Lower lobe of right lung (tissue), 2 donors: ENCODE measurements around the gene ZNF384. TPM values are rescaled to one million over a fixed set of nuclear protein-coding genes. Genes with fewer than 3 reads are reported as not detected.

Source experiments
- ATAC-seq, 2 donors: fragments of 200-7000 bp; cut with Tn5 transposase; one replicate each; pipeline ENCODE4 v1.9.1; 2020 to 2022; ENCODE audit warnings: mild to moderate bottlenecking in 2 of 2, moderate library complexity in 2 of 2
- DNase-seq: peaks from one replicate; pipeline ENCODE4 v3.0.0-alpha.2; 2020
- H3K27ac ChIP-seq: fragments of 200-600 bp; one replicate; pipeline ENCODE4 v1.8.0; 2022
- H3K27me3 ChIP-seq: fragments of 200-600 bp; one replicate; pipeline ENCODE4 v1.8.0; 2022; ENCODE audit warnings: low read depth
- H3K36me3 ChIP-seq: fragments of 200-600 bp; one replicate; pipeline ENCODE4 v1.8.0; 2022; ENCODE audit warnings: mild to moderate bottlenecking
- H3K4me1 ChIP-seq: fragments of 200-600 bp; one replicate; pipeline ENCODE4 v1.8.0; 2022
- H3K4me3 ChIP-seq: fragments of 200-600 bp; one replicate; pipeline ENCODE4 v1.8.0; 2022; ENCODE audit warnings: mild to moderate bottlenecking
- H3K9me3 ChIP-seq: fragments of 200-600 bp; one replicate; pipeline ENCODE4 v1.8.0; 2022
- CTCF ChIP-seq: fragments of 200-600 bp; IDR thresholded peaks from one replicate; pipeline ENCODE4 v1.8.0; 2022; ENCODE audit warnings: antibody characterized with exemption, mild to moderate bottlenecking
- intact Hi-C: fragments of 100-400 bp; cut with DNase I; formaldehyde crosslinking; loops from one replicate; pipeline ENCODE4 v1.11.0; 2022
- total RNA-seq: library from RNA; stranded (reverse); fragmentation: NEBNext Ultra II Directional; extraction: Animal tissue kit (Norgen Biotek cat#: 25700); gene quantifications from one replicate; pipeline ENCODE4 v1.2.1, GENCODE V29; 2021
- donor health status: DM: no; HTN: yes; CAD: no; lungs with severe emphysema.

ZNF384 gene
- total RNA-seq, 1 donor from 2014 or later = 48.7 TPM

- TF ChIP-seq CTCF = no peak
- ATAC-seq (peak in 1 of 2 donors; percentile 18), DNase-seq (no peak)
- no peaks in the 10 kb centered on the region for H3K4me1 ChIP-seq
- intact Hi-C loops = no loop called here
- no peaks in the 10 kb centered on the region for H3K9me3 ChIP-seq
- H3K4me3 ChIP-seq = no peak overlapping the region
- H3K27ac ChIP-seq = no peak overlapping the region
- peaks cover 100% of the 10 kb centered on the region for H3K36me3 ChIP-seq
- no peaks in the 10 kb centered on the region for H3K27me3 ChIP-seq
Measured at GRCh38 chr12:6672143-6672542, 17.0 kb downstream of the ZNF384 start.

- Histone ChIP-seq H3K9me3 (no peaks in the 10 kb centered on the region), H3K4me1 (no peaks in the 10 kb centered on the region), H3K4me3 (no peak overlapping the region), H3K27ac (no peak overlapping the region), H3K27me3 (no peaks in the 10 kb centered on the region), H3K36me3 (peaks cover 66% of the 10 kb centered on the region)
- intact Hi-C loops = no loop called here
- DNase-seq (no peak), ATAC-seq (no peak)
- no peak for TF ChIP-seq CTCF
Measured at GRCh38 chr12:6667559-6668210, 21.5 kb downstream of the ZNF384 start.

GRCh38 chr12:6666211-6666610 is 23.0 kb downstream of the ZNF384 start:
- H3K27me3 ChIP-seq = no peaks in the 10 kb centered on the region
- intact Hi-C loops = no loop called here
- no peaks in the 10 kb centered on the region for H3K9me3 ChIP-seq
- H3K27ac ChIP-seq = no peak overlapping the region
- no peak for TF ChIP-seq CTCF
- no peak for DNase-seq
- no peak overlapping the region for H3K4me3 ChIP-seq
- no peak for ATAC-seq
- peaks cover 12% of the 10 kb centered on the region for H3K4me1 ChIP-seq
- H3K36me3 ChIP-seq = peaks cover 52% of the 10 kb centered on the region

- H3K36me3 ChIP-seq = peaks cover 40% of the 10 kb centered on the region
- no peaks in the 10 kb centered on the region for H3K27me3 ChIP-seq
- no peak overlapping the region for H3K4me3 ChIP-seq
- TF ChIP-seq CTCF = no peak
- no peak overlapping the region for H3K27ac ChIP-seq
- DNase-seq = no peak
- intact Hi-C loops = no loop called here
- ATAC-seq = no peak
- H3K4me1 ChIP-seq = peaks cover 12% of the 10 kb centered on the region
- H3K9me3 ChIP-seq = no peaks in the 10 kb centered on the region
Measured at GRCh38 chr12:6664902-6665301, 24.3 kb downstream of the ZNF384 start.

GRCh38 chr12:6662906-6663742 is 26.1 kb downstream of the ZNF384 start, which contains the start of gene ING4:
Gene ING4, minus strand, starts transcription at chr12:6663119. Its CDS starts 18 bp downstream, at chr12:6663101.
- H3K9me3 ChIP-seq = no peaks in the 10 kb centered on the region
- TF ChIP-seq CTCF = no peak
- ATAC-seq (peak; percentile 100), DNase-seq (peak; percentile 98)
- peaks cover 39% of the 10 kb centered on the region for H3K36me3 ChIP-seq
- intact Hi-C loops = no loop called here
- H3K27ac ChIP-seq = peak within 1 kb of the TSS; percentile 74
- H3K4me3 ChIP-seq = peak within 1 kb of the TSS; percentile 67
- H3K27me3 ChIP-seq = no peaks in the 10 kb centered on the region
- peaks cover 12% of the 10 kb centered on the region for H3K4me1 ChIP-seq
